Body of pancreas (tissue), 4 donors: Measurements from ENCODE around the gene WDR64. TPM values are rescaled to one million over a fixed set of nuclear protein-coding genes. Genes with fewer than 3 reads are reported as not detected.

Experiments used
- ATAC-seq: fragments of 150-250 bp; one replicate; pipeline ENCODE4 v1.9.1; 2016
- DNase-seq, 4 donors: peaks; one replicate each; pipeline ENCODE4 v3.0.0-alpha.2; 2019
- H3K27ac ChIP-seq, 4 donors: fragments of 200-600 bp; sonication (generic); 1 replicate in 3 of 4; 2 replicates in 1 of 4; pipeline versions ENCODE4 v1.5.1 to v1.6.1; 2016 to 2019; ENCODE audit warnings: mild to moderate bottlenecking in 1 of 4, mixed read lengths in 1 of 4, moderate library complexity in 1 of 4
- H3K27me3 ChIP-seq, 2 donors: fragments of 200-600 bp; sonication (generic); one replicate each; pipeline ENCODE4 v1.6.0; 2016; ENCODE audit warnings: mild to moderate bottlenecking in 1 of 2
- H3K36me3 ChIP-seq, 2 donors: fragments of 200-600 bp; sonication (generic); replicated peaks in 1 of 2; 2 replicates each; pipeline ENCODE4 v1.5.1; 2016; ENCODE audit warnings: low read depth in 2 of 2; ENCODE audit not compliant: insufficient read depth in 1 of 2
- H3K4me1 ChIP-seq: fragments of 200-600 bp; sonication (generic); one replicate; pipeline ENCODE4 v1.6.0; 2016
- H3K4me3 ChIP-seq, 2 donors: fragments of 200-600 bp; sonication (generic); 1 replicate in 1 of 2; 2 replicates in 1 of 2; pipeline ENCODE4 v1.5.1; 2016 to 2019
- H3K9me3 ChIP-seq, 3 donors: fragments of 200-600 bp; sonication (generic); 1 replicate in 2 of 3; 2 replicates in 1 of 3; pipeline ENCODE4 v1.5.1; 2016
- POLR2A ChIP-seq, 3 donors: fragments of 450-650 bp; IDR thresholded peaks; one replicate each; pipeline ENCODE4 v1.6.1; 2016; ENCODE audit warnings: antibody characterized with exemption in 3 of 3, mild to moderate bottlenecking in 2 of 3
- WGBS, 2 donors: methylation state at CpG; one replicate each; pipeline ENCODE4 v1.1.5; 2017; 5-methylcytosine and 5-hydroxymethylcytosine counted together
- intact Hi-C: fragments of 100-400 bp; cut with DNase I; formaldehyde crosslinking; loops from one replicate; pipeline ENCODE4 v1.15.1; 2023
- total RNA-seq, 2 donors: library from RNA; depleted of rRNA; stranded (reverse); fragments of >200 nt; gene quantifications; one replicate each; pipeline ENCODE4 v1.1.0, GENCODE V29; 2016
- TF ChIP-seq, protein P1 (sequence below), 7 experiments: fragments of 450-650 bp in 4 of 7; fragments of 200-600 bp in 3 of 7; sonication (generic) in 3 of 7; IDR thresholded peaks; one replicate each; pipeline ENCODE4 v1.5.1; 2016 to 2019; ENCODE audit warnings: antibody characterized with exemption in 7 of 7

The WDR64 gene
- total RNA-seq, 2 donors from 2014 or later, result not detected

DNA sequence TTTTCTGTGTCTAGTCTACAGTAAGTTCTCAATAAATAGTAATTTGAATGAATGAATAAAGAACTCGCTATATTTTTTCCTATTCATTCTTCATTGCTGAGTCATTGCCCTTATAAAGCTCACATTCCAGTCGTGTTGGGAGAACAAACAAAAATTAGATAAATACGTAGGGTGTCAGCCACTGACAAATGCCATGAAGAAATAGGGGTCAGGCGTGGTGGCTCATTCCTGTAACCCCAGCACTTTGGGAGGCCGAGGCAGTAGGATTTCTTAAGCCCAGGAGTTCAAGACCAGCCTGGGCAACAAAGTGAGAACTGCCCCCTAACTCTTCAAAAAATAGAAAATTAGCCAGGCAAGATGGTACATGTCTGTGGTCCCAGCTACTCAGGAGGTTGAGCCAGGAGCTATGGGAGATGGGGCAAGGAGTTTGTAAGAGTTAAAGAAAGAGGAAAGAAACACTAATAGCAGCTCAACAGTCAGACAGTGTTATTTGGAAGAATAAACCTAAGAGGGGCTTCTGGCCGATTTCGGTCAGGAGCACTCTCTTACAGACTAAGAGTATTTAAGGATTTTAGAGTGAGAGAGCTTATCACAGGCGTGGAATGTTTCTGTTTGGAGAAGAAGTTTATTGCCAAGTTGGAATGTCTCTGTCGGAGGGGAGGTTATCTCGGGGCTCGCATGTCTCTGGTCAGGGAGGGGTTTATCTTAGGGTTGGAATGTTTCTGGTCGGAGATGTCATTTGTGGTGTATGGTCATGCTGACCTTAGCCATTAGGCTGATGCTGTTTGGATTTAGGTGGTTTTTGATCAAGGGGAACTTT, 10.1 kb upstream of the WDR64 start:
- TF ChIP-seq, protein P1, sequence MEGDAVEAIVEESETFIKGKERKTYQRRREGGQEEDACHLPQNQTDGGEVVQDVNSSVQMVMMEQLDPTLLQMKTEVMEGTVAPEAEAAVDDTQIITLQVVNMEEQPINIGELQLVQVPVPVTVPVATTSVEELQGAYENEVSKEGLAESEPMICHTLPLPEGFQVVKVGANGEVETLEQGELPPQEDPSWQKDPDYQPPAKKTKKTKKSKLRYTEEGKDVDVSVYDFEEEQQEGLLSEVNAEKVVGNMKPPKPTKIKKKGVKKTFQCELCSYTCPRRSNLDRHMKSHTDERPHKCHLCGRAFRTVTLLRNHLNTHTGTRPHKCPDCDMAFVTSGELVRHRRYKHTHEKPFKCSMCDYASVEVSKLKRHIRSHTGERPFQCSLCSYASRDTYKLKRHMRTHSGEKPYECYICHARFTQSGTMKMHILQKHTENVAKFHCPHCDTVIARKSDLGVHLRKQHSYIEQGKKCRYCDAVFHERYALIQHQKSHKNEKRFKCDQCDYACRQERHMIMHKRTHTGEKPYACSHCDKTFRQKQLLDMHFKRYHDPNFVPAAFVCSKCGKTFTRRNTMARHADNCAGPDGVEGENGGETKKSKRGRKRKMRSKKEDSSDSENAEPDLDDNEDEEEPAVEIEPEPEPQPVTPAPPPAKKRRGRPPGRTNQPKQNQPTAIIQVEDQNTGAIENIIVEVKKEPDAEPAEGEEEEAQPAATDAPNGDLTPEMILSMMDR (IDR thresholded peaks at IDR 0.05), result no peak
- no peak for TF ChIP-seq POLR2A (IDR thresholded peaks at IDR 0.05)
- no peak overlapping the region for H3K27ac ChIP-seq
- H3K36me3 ChIP-seq, result no peaks in the 10 kb centered on the region
- no peak overlapping the region for H3K4me3 ChIP-seq
- DNase-seq, result no peak
- 54 to 59% methylated on average over 12 of the region's 12 CpGs for WGBS, 2 donors
- H3K4me1 ChIP-seq, result peaks cover 35% of the 10 kb centered on the region
- intact Hi-C loops, result no loop called here
- ATAC-seq, result no peak
- no peaks in the 10 kb centered on the region for H3K27me3 ChIP-seq
- no peaks in the 10 kb centered on the region for H3K9me3 ChIP-seq

DNA sequence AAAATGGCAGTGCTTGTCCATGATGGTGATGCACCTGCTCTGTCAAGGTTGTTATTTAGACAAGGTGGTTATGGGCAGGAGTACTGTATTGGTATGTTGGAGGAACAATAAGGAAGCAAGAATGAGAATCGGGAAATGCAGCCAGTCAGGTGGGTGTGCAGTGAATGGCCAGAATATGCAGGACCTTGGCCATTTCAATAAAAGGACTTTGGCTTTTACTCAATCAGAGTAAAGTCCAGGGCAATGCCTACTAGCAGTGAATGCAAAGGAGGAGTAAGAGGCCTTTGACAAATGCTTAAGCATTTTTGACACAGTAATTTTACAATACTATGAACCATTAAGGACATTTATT, 9.5 kb upstream of the WDR64 start:
- Histone ChIP-seq H3K27ac (no peak overlapping the region), H3K9me3 (no peaks in the 10 kb centered on the region), H3K27me3 (no peaks in the 10 kb centered on the region), H3K4me1 (peaks cover 29% of the 10 kb centered on the region), H3K4me3 (no peak overlapping the region), H3K36me3 (no peaks in the 10 kb centered on the region)
- intact Hi-C loops, result no loop called here
- DNase-seq (no peak), ATAC-seq (no peak)
- TF ChIP-seq, protein P1 (IDR thresholded peaks at IDR 0.05), result no peak
- no peak for TF ChIP-seq POLR2A (IDR thresholded peaks at IDR 0.05)
- WGBS, 2 donors, result 88 to 94% methylated on average over 1 of the region's 1 CpG

DNA sequence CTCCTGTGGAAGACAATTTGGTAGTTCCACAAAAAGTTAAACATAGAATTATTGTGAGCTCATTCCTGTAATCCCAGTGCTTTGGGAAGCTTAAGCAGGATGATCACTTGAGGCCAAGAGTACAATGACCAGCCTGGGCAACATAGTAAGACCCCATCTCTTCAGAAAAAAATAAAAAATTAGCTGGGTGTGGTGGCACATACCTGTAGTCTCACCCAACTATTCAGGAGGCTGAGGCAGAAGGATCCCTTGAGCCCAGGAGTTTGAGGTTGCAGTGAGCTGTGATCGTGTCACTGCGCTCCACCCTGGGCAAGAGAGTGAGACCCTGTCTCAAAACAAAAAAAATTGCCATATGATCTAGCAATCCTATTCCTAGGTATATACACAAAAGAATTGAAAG, 7.8 kb upstream of the WDR64 start:
- Histone ChIP-seq H3K36me3 (no peaks in the 10 kb centered on the region), H3K4me3 (no peak overlapping the region), H3K27me3 (no peaks in the 10 kb centered on the region), H3K4me1 (peaks cover 15% of the 10 kb centered on the region), H3K9me3 (no peaks in the 10 kb centered on the region), H3K27ac (no peak overlapping the region)
- intact Hi-C loops, result no loop called here
- DNase-seq, result no peak
- no peak for ATAC-seq
- WGBS, 2 donors, result 88 to 94% methylated on average over 2 of the region's 2 CpGs
- TF ChIP-seq POLR2A (IDR thresholded peaks at IDR 0.05), result no peak
- TF ChIP-seq, protein P1 (IDR thresholded peaks at IDR 0.05), result no peak

DNA sequence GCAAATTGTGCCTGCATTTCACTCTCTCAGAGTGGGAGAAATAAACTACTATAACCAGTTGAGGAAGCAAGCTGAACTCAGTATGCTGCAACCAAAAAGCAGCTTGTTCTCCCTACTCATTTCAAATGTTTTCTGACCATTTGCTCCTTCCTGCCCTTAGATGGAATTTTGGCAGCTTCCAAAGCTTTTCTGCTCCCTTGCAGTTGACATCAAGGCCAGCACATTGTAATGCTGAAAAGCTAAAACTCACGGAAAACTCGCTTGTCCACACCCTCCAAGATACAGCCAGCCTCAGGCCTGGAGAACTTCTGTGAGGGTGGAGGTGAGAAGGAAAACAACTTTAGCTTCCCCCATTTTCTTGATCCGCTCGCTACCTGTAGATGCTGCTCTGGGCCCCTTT, 6.9 kb upstream of the WDR64 start:
- 62 to 63% methylated on average over 4 of the region's 4 CpGs for WGBS, 2 donors
- intact Hi-C loops, result no loop called here
- Histone ChIP-seq H3K36me3 (no peaks in the 10 kb centered on the region), H3K9me3 (no peaks in the 10 kb centered on the region), H3K27ac (no peak overlapping the region), H3K27me3 (no peaks in the 10 kb centered on the region), H3K4me1 (peaks cover 15% of the 10 kb centered on the region), H3K4me3 (no peak overlapping the region)
- no peak for ATAC-seq
- DNase-seq, result no peak
- TF ChIP-seq POLR2A (IDR thresholded peaks at IDR 0.05), result no peak

DNA sequence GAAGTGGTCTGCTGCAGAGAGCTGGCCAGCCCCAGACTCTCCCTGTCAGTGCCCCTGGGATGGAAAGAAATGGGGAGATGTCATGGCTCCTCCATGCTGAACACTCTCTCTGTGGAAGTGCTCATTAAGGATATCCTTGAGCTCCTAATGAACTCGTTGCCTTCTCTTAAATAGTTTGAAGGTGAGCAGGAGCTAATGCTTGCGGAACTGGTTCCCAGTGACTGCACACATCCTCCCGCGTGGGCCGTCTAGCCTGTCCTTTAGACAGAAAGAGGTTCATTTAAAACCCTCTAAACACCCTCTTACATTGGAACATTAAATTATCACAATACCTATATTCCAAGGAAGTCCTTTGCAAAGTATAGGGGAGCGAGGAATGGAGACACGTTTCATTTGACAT, 5.9 kb upstream of the WDR64 start:
- no peaks in the 10 kb centered on the region for H3K27me3 ChIP-seq
- ATAC-seq (no peak), DNase-seq (no peak)
- intact Hi-C loops, result no loop called here
- no peaks in the 10 kb centered on the region for H3K9me3 ChIP-seq
- no peak overlapping the region for H3K27ac ChIP-seq
- WGBS, 2 donors, result 51 to 67% methylated on average over 6 to 7 of the region's 7 CpGs
- no peak for TF ChIP-seq POLR2A (IDR thresholded peaks at IDR 0.05)
- TF ChIP-seq, protein P1 (IDR thresholded peaks at IDR 0.05), result no peak
- H3K36me3 ChIP-seq, result no peaks in the 10 kb centered on the region
- H3K4me3 ChIP-seq, result no peak overlapping the region
- H3K4me1 ChIP-seq, result peaks cover 9% of the 10 kb centered on the region
